ENCODE results near the gene KANK3. TPM values are rescaled to one million over a fixed set of nuclear protein-coding genes. Genes with fewer than 3 reads are reported as not detected.
A peak's percentile ranks its signal among the peaks of the same experiment; 100 is the strongest.

KANK3 gene
- total and polyA plus RNA-seq, 9 of the 15 experiments (the other 6 are each of a cell fraction or from before 2014, with no cell fraction given) = 0.03 to 0.40 (median 0.08) TPM; not detected in 6

- H3K9me1 ChIP-seq (ENCODE audit: control insufficient read depth, insufficient read depth, low read length) = no peaks in the 10 kb centered on the region
- peak overlapping the region; percentile 99 to 100 for H3K9ac ChIP-seq (ENCODE audit: insufficient read depth in 1 of 2, low read depth in 2 of 2, low read length in 2 of 2)
- DNase-seq (ENCODE audit: extremely low read depth in 1 of 4, low spot score in 3 of 4) (peak in 3 of 4 experiments; percentile 25 to 28 (median 25)), FAIRE-seq (no peak), ATAC-seq (peak; percentile 8)
- peak overlapping the region; percentile 99 for H3K4me3 ChIP-seq
- no peak overlapping the region for H2AFZ ChIP-seq (ENCODE audit: low read depth, low read length)
- POLR2A ChIA-PET = interaction anchor here (0.6 to 3.8 kb wide), 29 partner anchors 10 to 378 kb away, joined by 3 to 34 read pairs (median 5); partner anchors contain the start of genes RAB11B, TIMM44 and ZNF414
- H3K79me2 ChIP-seq (ENCODE audit: control insufficient read depth, insufficient read depth, low read length) = peaks cover 50% of the 10 kb centered on the region
- under 1% methylated on average over 24 of the region's 30 CpGs for WGBS (ENCODE audit: insufficient coverage, low coverage, missing lambda C conversion rate)
- CTCF ChIA-PET (ENCODE audit: low intra/inter-chr PET ratio) = no interaction called here
- BruUV-seq (replicated peaks) = no TSS peak
- H3K27ac ChIP-seq (ENCODE audit: extremely low read depth, low read depth, low read length) = peak overlapping the region; percentile 94
- in situ Hi-C loops (cut with MboI) = no loop called here
- intact Hi-C loops (cut with micrococcal nuclease) = loop anchor here (1.0 to 10.0 kb wide), 2 partner anchors 21 to 57 kb away; partner anchors contain the start of gene KANK3
- no peaks in the 10 kb centered on the region for H3K9me3 ChIP-seq (replicated peaks; ENCODE audit: control insufficient read depth, insufficient read depth, low read depth, low read length)
- H3K36me3 ChIP-seq (ENCODE audit: control insufficient read depth, insufficient read depth, low read length) = peaks cover 41% of the 10 kb centered on the region
- H3K27me3 ChIP-seq (ENCODE audit: control insufficient read depth in 2 of 2, insufficient read depth in 2 of 2, low read length in 2 of 2) = no peaks in the 10 kb centered on the region
- peaks cover 17 to 28% of the 10 kb centered on the region in 2 experiments for H3K4me1 ChIP-seq (replicated peaks in 1 of 2; ENCODE audit: control insufficient read depth in 2 of 2, insufficient read depth in 2 of 2, low read length in 2 of 2)
- peak overlapping the region; percentile 99 for H3K4me2 ChIP-seq (ENCODE audit: insufficient read depth, low read length)
- H4K20me1 ChIP-seq (replicated peaks; ENCODE audit: control insufficient read depth, insufficient read depth, low read length) = peaks cover 26% of the 10 kb centered on the region; the same call in 1 of the 2 replicates
- TF ChIP-seq RFX7 (CRISPR knock-in tag; IDR thresholded peaks at IDR 0.05) = no peak
- TF ChIP-seq ZNF277 (CRISPR knock-in tag; IDR thresholded peaks at IDR 0.05; ENCODE audit: borderline replicate concordance) = no peak
- no peak for TF ChIP-seq BACH1 (tag; IDR thresholded peaks at IDR 0.05)
- TF ChIP-seq CHD1 (IDR thresholded peaks at IDR 0.05; ENCODE audit: low read length) = peak; percentile 26
- TF ChIP-seq ZBTB33 (CRISPR knock-in tag; IDR thresholded peaks at IDR 0.05) = no peak
- no peak for TF ChIP-seq ZNF551 (CRISPR knock-in tag; IDR thresholded peaks at IDR 0.05)
- no peak for TF ChIP-seq CAMTA2 (CRISPR knock-in tag; conservative IDR thresholded peaks at IDR 0.05)
- TF ChIP-seq USF1 (CRISPR knock-in tag; IDR thresholded peaks at IDR 0.05) = no peak
- no peak; the same call in 1 of the 2 replicates for TF ChIP-seq E2F3 (CRISPR knock-in tag; IDR thresholded peaks at IDR 0.05)
- TF ChIP-seq FOXA1 (IDR thresholded peaks at IDR 0.05; ENCODE audit: borderline replicate concordance) = no peak
- no peak for TF ChIP-seq ZNF239 (CRISPR knock-in tag; IDR thresholded peaks at IDR 0.05)
- TF ChIP-seq ZC3H4 (CRISPR knock-in tag; IDR thresholded peaks at IDR 0.05; ENCODE audit: borderline replicate concordance) = peak; percentile 7; the same call in 1 of the 2 replicates
- no peak for TF ChIP-seq JUND (IDR thresholded peaks at IDR 0.05; ENCODE audit: borderline replicate concordance, low read depth, low read length)
- TF ChIP-seq JUND (tag; IDR thresholded peaks at IDR 0.05; ENCODE audit: borderline replicate concordance, low read depth, low read length) = no peak
- no peak for TF ChIP-seq BRF1 (IDR thresholded peaks at IDR 0.05; ENCODE audit: borderline replicate concordance, extremely low read depth, insufficient read length)
- TF ChIP-seq ELF2 (CRISPR knock-in tag; IDR thresholded peaks at IDR 0.05) = no peak
- no peak for TF ChIP-seq MCM7 (IDR thresholded peaks at IDR 0.05)
- TF ChIP-seq ZNF12 (CRISPR knock-in tag; IDR thresholded peaks at IDR 0.05) = no peak
- TF ChIP-seq POLR2G (IDR thresholded peaks at IDR 0.05; ENCODE audit: low read depth, low read length) = peak; percentile 22; the same call in 1 of the 2 replicates
- TF ChIP-seq ZNF766 (CRISPR knock-in tag; conservative IDR thresholded peaks at IDR 0.05) = no peak
Measured at GRCh38 chr19:8321986-8322637, 20.9 kb downstream of the KANK3 start.

Data from K562 (cell line).